GM20000 (cell line): ENCODE data around the gene GNB2.
A peak's percentile ranks its signal among the peaks of the same experiment; 100 is the strongest.
"Not testable (repeated sequence)": the region's sequence is repeated elsewhere in the genome, so short reads cannot be mapped to it uniquely, and the experiment has no call there.

ENCODE experiments used
- DNase-seq: peaks from one replicate; pipeline ENCODE4 v3.0.0; 2012; ENCODE audit warnings: low spot score
- TF ChIP-seq, protein P1 (sequence below): IDR thresholded peaks from 2 replicates; pipeline ENCODE4 v1.5.1; 2012; ENCODE audit warnings: mild to moderate bottlenecking, control low read depth; ENCODE audit errors: extremely low read depth, missing control alignments

The GNB2 gene

DNA sequence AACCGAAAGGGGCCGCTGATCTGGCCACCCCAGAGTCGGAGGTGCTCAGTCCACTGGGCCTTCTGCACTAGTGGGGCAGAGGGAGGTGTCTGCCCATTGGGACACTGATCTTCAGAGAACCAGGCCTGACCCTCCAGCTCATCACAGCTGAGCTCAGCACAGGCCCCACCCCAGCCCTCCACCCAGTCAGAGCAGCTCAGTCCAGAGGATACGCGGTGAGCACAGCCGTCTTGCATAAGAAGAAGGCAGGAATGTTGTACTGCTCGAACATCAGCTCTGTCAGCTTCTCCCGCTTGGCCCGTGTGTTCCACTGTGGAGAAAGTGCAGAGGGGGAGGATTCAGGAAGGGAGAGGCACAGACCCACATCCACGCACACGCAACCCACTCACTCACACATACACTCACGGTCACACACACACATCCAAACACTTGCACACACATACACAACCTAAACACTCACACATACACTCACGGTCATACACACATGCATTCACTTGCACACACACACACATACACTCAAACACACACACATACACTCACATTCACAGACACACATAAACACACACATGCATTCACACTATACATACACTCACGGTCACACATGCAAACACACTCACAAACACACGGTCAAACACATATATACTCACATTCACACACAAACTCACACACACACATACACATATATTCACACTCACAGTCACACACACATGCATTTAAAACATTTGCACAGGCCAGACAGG, 23.5 kb upstream of the GNB2 start:
- no peak for DNase-seq
- TF ChIP-seq, protein P1, sequence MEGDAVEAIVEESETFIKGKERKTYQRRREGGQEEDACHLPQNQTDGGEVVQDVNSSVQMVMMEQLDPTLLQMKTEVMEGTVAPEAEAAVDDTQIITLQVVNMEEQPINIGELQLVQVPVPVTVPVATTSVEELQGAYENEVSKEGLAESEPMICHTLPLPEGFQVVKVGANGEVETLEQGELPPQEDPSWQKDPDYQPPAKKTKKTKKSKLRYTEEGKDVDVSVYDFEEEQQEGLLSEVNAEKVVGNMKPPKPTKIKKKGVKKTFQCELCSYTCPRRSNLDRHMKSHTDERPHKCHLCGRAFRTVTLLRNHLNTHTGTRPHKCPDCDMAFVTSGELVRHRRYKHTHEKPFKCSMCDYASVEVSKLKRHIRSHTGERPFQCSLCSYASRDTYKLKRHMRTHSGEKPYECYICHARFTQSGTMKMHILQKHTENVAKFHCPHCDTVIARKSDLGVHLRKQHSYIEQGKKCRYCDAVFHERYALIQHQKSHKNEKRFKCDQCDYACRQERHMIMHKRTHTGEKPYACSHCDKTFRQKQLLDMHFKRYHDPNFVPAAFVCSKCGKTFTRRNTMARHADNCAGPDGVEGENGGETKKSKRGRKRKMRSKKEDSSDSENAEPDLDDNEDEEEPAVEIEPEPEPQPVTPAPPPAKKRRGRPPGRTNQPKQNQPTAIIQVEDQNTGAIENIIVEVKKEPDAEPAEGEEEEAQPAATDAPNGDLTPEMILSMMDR = no peak

GRCh38 chr7:100654908-100655831, 18.4 kb upstream of the GNB2 start:
- TF ChIP-seq, protein P1 = no peak
- no peak for DNase-seq

DNA sequence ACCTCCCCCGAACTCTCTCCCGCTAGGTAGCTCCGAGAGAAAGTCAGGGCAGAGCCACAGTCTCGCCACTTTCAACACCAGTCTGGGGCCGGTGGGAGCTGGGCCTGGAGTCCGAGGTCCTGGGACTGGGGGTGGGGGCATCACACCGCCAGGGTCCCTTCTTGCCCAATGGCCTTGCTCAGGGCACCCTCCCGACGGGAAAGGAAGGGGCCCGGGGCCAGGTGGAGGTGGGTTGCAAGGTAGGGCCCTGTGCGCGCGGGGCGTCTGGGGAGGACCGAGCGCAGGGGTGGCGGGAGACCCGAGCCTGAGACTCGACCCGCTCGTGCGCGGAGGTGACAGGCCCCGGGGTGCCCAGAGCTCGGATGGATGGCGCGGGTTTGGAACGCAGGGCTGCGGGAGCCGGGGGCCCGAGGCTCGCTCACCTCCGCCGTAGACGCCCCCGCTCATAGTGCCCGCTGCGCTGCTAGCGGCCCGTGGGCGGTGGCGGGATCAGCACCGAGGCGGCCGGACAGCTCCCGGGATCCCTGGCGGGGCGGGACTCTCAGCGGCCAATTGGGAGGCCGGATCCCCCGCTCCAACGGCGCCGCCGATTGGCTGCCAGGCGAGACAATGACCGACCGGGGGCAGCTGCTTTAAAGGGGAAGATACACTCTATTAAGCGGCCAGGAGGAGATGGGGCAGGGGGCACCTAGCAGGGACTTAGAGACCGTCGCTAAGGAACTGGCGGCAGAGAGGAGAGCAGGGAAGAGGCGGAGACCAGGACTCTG, 17.4 kb upstream of the GNB2 start, which contains the start of gene ACTL6B:
ACTL6B (minus strand) TSS at position 541 of the 767 bp plus-strand sequence; CDS start at position 447, 94 bp downstream.
- TF ChIP-seq, protein P1 = no peak
- DNase-seq = peak; percentile 68

DNA sequence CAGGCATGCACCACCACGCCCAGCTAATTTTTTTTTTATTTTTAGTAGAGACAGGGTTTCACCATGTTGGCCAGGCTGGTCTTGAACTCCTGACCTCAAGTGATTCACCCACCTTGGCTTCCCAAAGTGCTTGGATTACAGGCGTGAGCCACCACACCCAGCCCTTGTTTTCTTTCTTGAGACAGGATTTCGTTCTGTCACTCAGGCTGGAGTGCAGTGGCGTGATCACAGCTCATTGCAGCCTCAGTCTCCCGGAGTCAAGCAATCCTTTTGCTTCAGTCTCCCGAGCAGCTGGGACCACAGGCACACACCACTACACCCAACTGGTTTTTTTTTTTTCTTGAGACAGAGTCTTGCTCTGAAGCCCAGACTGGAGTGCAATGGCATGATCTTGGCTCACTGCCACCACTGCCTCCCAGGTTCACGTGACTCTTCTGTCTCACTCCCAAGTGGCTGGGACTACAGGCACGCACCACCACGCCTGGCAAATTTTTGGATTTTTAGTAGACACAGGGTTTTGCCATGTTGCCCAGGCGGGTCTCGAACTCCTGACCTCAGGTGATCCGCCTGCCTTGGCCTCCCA, 11.3 kb upstream of the GNB2 start:
- DNase-seq = not testable (repeated sequence)

- DNase-seq = no peak
- TF ChIP-seq, protein P1 = no peak
Measured at GRCh38 chr7:100665168-100665726, 8.3 kb upstream of the GNB2 start.

DNA sequence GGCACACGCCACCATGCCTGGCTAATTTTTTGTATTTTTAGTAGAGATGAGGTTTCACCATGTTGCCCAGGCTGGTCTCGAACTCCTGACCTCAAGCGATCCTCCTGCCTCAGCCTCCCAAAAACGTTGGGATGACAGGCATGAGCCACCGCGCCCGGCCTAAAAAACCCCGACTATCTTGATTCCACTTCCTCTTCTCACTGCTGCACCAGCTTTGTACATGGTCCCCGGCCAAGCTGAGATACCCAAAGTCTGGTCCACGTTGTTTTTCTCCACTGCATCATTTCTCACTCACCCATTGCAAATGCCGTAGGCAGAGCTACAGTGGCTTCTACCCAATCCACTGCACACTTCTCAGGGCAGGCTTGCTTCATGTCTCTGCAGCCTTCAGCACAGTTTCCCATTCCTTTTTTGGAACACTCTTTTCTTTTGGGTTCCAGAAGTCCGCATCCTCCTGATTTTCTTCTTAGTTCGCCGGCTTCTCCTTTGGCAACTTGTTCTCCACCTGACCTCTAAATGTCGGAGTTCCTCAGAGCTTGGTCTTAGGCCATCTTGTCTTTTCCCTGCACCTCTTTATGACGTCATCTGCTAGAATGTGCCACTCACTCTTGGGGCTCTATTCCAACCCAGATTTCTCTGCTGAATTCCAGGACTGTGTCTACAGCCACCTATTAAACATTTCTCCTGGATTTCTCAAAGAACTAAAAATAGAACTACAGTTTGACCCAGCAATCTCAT, 6.0 kb upstream of the GNB2 start:
- TF ChIP-seq, protein P1 = no peak
- DNase-seq = no peak

- no peak for DNase-seq
- TF ChIP-seq, protein P1 = no peak
Measured at GRCh38 chr7:100668069-100668449, 5.5 kb upstream of the GNB2 start.

GRCh38 chr7:100669106-100669505, 4.4 kb upstream of the GNB2 start:
- DNase-seq = not testable (repeated sequence)
